Activated effector memory CD4-positive, alpha-beta T cell treated with Interleukin-2 at 50 U/mL for 16 hours (primary cell): ENCODE results near the gene ZNF536.
"Not testable (repeated sequence)": the region's sequence is repeated elsewhere in the genome, so short reads cannot be mapped to it uniquely, and the experiment has no call there.

Experiments
- DNase-seq: peaks from one replicate; pipeline ENCODE4 v3.0.0-alpha.2; 2020

Gene ZNF536

DNA sequence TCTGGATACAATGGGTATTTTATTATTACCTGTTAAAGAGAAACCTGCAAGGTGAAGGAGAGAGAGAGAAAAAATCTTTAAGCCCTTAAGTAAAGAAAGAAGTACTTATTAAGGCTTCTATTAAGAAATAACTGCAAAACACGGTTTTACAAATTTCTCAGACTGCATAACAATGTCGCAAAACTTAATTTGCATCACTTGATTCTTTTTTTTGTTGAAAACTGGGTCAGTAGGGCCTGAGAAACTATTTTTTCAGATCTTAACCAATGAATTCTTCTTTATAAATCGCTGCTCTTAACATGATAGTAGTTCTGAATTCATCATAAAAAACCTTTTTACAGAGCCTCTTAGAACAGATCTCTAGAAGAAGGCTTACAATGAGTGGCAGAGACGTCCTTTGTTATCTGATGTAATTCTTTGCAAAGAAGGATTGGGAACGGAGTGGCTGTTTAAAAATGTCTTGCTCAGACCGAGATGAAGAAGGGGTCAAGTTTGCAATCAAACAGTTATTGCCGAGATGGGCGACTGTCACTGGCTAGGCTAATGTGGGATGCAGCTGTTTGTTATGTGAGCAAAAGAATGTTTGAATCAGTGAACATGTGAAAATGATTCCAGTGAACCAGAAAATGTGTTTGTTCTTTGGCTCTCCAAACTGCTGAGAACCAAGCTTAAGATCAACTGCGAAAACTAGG is 76.3 kb downstream of the ZNF536 start:
- DNase-seq: no peak

GRCh38 chr19:30449078-30449590 is 77.0 kb downstream of the ZNF536 start:
- no peak for DNase-seq

DNA sequence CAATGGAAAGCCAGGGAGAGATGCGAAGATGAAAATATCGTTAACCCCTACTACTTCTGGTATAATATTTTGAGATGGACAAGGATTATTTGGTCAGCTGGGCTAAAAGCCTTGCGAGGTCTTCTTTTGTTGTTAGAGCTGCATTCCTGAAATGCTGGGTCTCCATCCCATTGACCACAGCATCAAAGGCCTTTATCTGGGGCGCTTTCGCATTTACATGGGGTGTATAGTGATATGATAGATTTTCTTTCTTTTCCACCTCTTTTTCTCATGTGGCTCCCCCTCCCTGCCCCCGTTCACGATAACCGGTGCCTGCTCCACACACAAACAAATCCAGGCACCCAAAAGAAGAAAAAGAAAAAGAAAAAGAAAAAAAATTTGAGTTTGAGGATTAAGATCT is 77.5 kb downstream of the ZNF536 start:
- no peak for DNase-seq

- no peak for DNase-seq
Observed at GRCh38 chr19:30450100-30450499, 77.9 kb downstream of the ZNF536 start.

- DNase-seq: no peak
Observed at GRCh38 chr19:30450835-30451321, 78.7 kb downstream of the ZNF536 start.

DNA sequence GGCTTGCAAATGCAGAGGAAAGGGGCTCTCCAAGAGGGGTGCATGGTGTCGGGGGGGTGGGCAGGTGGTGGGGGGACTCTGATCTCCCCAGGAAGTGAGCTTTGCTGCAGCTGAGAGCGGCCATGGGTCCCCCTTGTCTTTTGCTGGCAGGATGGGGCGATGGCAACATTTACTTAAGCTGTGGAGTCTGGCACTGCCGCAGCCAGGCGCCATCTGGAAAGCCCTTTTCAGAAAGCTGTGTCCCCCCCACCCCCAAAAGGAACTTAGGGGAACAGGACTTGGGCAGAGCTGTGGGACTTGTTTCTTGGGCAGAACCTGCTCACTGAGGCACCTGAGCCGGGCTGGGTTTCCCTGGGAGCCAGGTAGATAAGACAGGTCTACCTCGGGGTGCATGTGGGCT is 80.7 kb downstream of the ZNF536 start:
- DNase-seq: no peak

DNA sequence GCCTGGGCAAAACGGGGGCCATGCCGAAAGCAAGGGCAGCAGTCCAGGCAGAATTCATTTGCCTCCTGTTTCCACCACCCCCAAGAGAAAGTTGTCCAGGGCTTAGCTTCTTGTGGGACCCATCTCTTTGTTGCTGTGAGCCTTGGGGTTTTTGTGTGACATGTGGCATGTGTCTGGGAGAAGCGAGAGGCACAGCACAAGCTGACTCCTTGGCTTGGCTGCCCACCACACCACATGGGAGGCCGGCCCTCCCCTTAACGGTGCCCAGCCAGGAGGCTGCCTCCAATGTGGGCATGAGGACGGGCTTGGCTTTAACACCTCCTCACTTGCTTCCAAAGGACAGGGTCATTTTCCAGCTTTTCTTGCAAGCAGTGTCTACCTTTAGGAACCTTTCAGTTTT is 81.6 kb downstream of the ZNF536 start:
- no peak for DNase-seq

GRCh38 chr19:30455881-30456280 is 83.7 kb downstream of the ZNF536 start:
- no peak for DNase-seq

- DNase-seq: no peak
Observed at GRCh38 chr19:30457484-30457883, 85.3 kb downstream of the ZNF536 start.

GRCh38 chr19:30459859-30460258 is 87.7 kb downstream of the ZNF536 start:
- DNase-seq: no peak

GRCh38 chr19:30464162-30464561 is 92.0 kb downstream of the ZNF536 start:
- no peak for DNase-seq

GRCh38 chr19:30466598-30466997 is 94.4 kb downstream of the ZNF536 start:
- not testable (repeated sequence) for DNase-seq

GRCh38 chr19:30467239-30467638 is 95.1 kb downstream of the ZNF536 start:
- DNase-seq: no peak

DNA sequence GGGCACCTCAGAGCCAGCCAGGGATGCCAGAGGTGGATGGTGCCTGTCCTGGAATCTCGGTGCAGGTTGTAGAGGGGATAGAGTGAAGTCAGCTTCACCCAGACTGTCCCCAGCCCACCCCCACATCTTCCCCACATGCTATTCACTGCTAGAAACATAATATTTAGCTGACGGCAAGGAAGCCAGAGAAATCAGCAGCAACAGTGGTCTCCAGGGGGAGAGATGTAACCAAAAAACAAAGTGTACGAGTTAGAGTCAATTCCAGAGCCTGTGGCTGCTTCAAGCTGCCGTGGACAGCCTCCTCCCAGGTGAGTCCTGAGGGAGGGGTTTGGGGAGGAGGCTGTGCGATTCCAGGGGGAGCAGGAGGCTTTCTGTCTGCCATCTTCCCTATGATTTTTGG is 97.6 kb downstream of the ZNF536 start:
- DNase-seq: no peak

DNA sequence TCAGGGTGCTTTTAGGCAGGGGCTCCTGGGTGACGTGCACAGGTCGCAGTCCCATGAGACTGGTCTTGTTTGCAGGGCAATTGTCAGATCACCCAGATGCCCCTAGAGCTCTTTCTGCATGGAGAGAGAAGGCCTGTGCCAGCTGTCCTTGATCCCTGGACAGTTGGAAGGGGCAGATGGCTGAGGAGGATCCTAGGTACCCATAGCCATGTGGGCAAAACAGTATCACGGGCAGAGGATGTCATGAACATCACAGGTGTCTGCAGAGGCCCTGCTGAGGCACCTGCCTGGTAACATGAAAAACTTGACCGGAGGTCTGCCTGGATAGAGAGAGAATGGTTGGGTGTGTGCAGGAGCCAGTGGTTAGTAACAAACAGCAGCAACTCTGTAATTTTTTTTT is 99.3 kb downstream of the ZNF536 start:
- no peak for DNase-seq

GRCh38 chr19:30473334-30473867 is 101.2 kb downstream of the ZNF536 start:
- DNase-seq: no peak

- no peak for DNase-seq
Observed at GRCh38 chr19:30476997-30477396, 104.8 kb downstream of the ZNF536 start.

GRCh38 chr19:30479231-30479630 is 107.0 kb downstream of the ZNF536 start:
- DNase-seq: no peak

GRCh38 chr19:30480097-30480496 is 107.9 kb downstream of the ZNF536 start:
- no peak for DNase-seq

GRCh38 chr19:30481063-30481462 is 108.9 kb downstream of the ZNF536 start:
- DNase-seq: no peak

- DNase-seq: no peak
Observed at GRCh38 chr19:30481823-30482222, 109.6 kb downstream of the ZNF536 start.

DNA sequence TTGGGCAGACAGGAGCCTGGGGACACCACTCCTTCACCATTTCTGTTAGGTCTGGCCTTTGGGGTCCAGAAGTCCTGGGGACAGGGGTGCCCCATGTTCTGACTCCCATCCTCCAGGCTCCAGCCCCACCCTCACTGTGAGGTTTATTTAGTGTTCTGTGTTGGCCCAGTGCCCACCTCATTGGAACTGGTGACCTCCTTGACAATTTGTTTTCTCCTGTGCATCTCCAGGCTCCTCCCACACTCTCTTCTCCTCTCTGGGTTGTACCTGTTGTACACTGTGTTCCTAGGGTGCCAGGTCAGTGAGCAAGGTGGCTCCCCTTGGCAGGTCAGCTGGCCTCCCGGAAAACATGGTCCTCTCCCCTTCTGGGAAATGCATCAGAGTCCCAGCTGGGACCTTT is 110.8 kb downstream of the ZNF536 start:
- no peak for DNase-seq

DNA sequence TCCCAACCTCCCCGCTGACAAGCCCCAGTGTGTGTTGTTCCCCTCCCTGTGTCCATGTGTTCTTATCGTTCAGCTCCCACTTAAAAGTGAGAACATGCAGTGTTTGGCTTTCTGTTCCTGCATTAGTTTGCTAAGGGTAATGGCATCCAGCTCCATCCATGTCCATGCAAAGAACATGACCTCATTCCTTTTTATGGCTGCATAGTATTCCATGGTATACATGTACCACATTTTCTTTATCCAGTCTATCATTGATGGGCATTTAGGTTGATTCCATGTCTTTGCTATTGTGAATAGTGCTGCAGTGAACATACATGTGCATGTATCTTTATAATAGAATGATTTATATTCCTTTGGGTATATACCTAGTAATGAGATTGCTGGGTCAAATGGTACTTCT is 114.1 kb downstream of the ZNF536 start:
- not testable (repeated sequence) for DNase-seq

GRCh38 chr19:30487178-30487577 is 115.0 kb downstream of the ZNF536 start:
- DNase-seq: no peak

DNA sequence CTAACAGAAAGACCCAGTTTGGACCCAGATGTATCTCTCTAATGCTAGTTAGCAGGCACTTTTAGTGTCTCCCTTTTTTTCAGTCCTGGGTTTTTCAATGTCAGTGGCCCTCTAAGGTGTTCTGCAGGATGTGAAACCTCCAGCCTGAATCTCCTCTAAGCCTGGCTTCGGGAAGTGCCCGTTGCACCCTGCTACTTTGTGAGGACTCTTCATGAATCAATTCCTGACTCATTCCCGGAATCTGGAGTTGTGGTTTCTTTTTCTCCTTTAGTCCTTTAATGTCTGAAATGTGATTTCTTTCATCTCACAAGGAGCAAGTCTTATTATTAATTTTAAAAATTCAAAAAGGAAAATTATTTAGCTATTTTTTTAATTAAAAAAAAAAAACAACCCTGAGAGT is 116.0 kb downstream of the ZNF536 start:
- no peak for DNase-seq
